Stimulated activated CD4-positive, alpha-beta T cell treated with anti-CD3 and anti-CD28 coated beads, Interleukin-15, amount 100 ng/mL, for 48 hours (primary cell): ENCODE data around the gene EVC2.

ENCODE experiments used
- DNase-seq, 2 donors: peaks; one replicate each; pipeline ENCODE4 v3.0.0-alpha.2; 2020; ENCODE audit warnings: low read depth in 2 of 2

The EVC2 gene

GRCh38 chr4:5685296-5685695 is 23.1 kb downstream of the EVC2 start:
- no peak for DNase-seq

- no peak for DNase-seq
Measured at GRCh38 chr4:5683566-5683965, 24.8 kb downstream of the EVC2 start.

GRCh38 chr4:5678977-5679376 is 29.4 kb downstream of the EVC2 start:
- no peak for DNase-seq

- DNase-seq = no peak
Measured at GRCh38 chr4:5676763-5677162, 31.6 kb downstream of the EVC2 start.

- no peak for DNase-seq
Measured at GRCh38 chr4:5666741-5667140, 41.6 kb downstream of the EVC2 start.

- no peak for DNase-seq
Measured at GRCh38 chr4:5664778-5665177, 43.6 kb downstream of the EVC2 start.

GRCh38 chr4:5662555-5662954 is 45.8 kb downstream of the EVC2 start:
- no peak for DNase-seq

GRCh38 chr4:5661237-5661636 is 47.1 kb downstream of the EVC2 start:
- no peak for DNase-seq

- no peak for DNase-seq
Measured at GRCh38 chr4:5660185-5660584, 48.2 kb downstream of the EVC2 start.

- no peak for DNase-seq
Measured at GRCh38 chr4:5658974-5659373, 49.4 kb downstream of the EVC2 start.

- no peak for DNase-seq
Measured at GRCh38 chr4:5656415-5656814, 51.9 kb downstream of the EVC2 start.

GRCh38 chr4:5654791-5655190 is 53.6 kb downstream of the EVC2 start:
- no peak for DNase-seq

GRCh38 chr4:5651089-5651488 is 57.3 kb downstream of the EVC2 start:
- no peak for DNase-seq

GRCh38 chr4:5650040-5650439 is 58.3 kb downstream of the EVC2 start:
- no peak for DNase-seq

GRCh38 chr4:5647351-5647750 is 61.0 kb downstream of the EVC2 start:
- DNase-seq = no peak

- DNase-seq = no peak
Measured at GRCh38 chr4:5640096-5640495, 68.3 kb downstream of the EVC2 start.

GRCh38 chr4:5639556-5639955 is 68.8 kb downstream of the EVC2 start:
- DNase-seq = no peak

- DNase-seq = no peak
Measured at GRCh38 chr4:5638976-5639375, 69.4 kb downstream of the EVC2 start.

- DNase-seq = no peak
Measured at GRCh38 chr4:5638316-5638715, 70.0 kb downstream of the EVC2 start.

GRCh38 chr4:5636766-5637670 is 71.3 kb downstream of the EVC2 start:
- DNase-seq = no peak

- DNase-seq = no peak
Measured at GRCh38 chr4:5635826-5636195, 72.5 kb downstream of the EVC2 start.

- no peak for DNase-seq
Measured at GRCh38 chr4:5632571-5632970, 75.8 kb downstream of the EVC2 start.

GRCh38 chr4:5632066-5632440 is 76.3 kb downstream of the EVC2 start:
- no peak for DNase-seq
